ENCODE data around the gene NCOA1.

GRCh38 chr2:24621779-24622538 is 130.9 kb downstream of the NCOA1 start:
- TF ChIP-seq CTCF (IDR thresholded peaks at IDR 0.05) (no peak), POLR2A (IDR thresholded peaks at IDR 0.05) (no peak)
